ENCODE results near the gene GPR143. TPM values are rescaled to one million over a fixed set of nuclear protein-coding genes. Genes with fewer than 3 reads are reported as not detected.

GPR143 gene
- total and polyA plus RNA-seq, 2 donors: 1.7 to 2.2 TPM

DNA sequence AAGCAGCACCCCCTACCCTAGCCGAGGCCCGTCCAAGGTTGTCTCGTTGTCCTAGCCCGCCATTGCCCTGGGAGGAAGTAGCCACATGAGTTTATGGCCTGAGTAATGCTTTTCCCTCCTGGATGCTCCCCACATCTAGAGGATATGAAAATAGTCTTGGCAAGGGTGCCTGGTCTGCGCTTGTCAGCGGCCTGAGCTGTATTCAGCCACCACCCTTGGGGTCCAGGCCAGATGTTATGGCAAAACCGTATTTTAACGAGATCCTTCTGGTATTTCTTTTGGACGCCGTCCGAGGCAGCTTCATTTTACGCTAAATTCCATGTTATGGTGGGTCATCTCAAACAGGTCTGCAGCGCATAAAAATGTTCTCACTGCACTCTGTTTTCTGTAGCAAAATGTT lies 89.3 kb downstream of the GPR143 start:
- H3K4me3 ChIP-seq (ENCODE audit: low read length in 2 of 2): no peak overlapping the region
- DNase-seq (ENCODE audit: low read depth in 6 of 9, low spot score in 9 of 9): no peak
- H3K9me3 ChIP-seq (ENCODE audit: control insufficient read depth in 2 of 2, insufficient read depth in 1 of 2, low read length in 1 of 2): peaks cover 0 to 8% of the 10 kb centered on the region in 2 donors

More for the DNA sequence above, 89.3 kb downstream of the GPR143 start:
- Histone ChIP-seq H3K27me3 (ENCODE audit: control insufficient read depth in 2 of 2, insufficient read depth in 1 of 2, low read length in 1 of 2) (no peaks in the 10 kb centered on the region), H3K27ac (ENCODE audit: low read depth in 1 of 2, low read length in 1 of 2) (no peak overlapping the region), H3K4me1 (ENCODE audit: control insufficient read depth in 2 of 2, insufficient read depth in 2 of 2, low read length in 2 of 2) (no peaks in the 10 kb centered on the region), H3K36me3 (ENCODE audit: control insufficient read depth in 2 of 2, insufficient read depth in 2 of 2, low read length in 1 of 2) (peaks cover 0 to 3% of the 10 kb centered on the region in 2 donors)
- 82% methylated on average over 13 of the region's 13 CpGs for WGBS

Other genes starting within 250 kb of the GPR143 start
- 2.3 TPM for gene SHROOM2, start 20.6 kb upstream of the GPR143 start, total RNA-seq
- gene SHROOM2, start 20.6 kb upstream of the GPR143 start, polyA plus RNA-seq: 4.6 TPM
- gene CLDN34, start 201.5 kb upstream of the GPR143 start, total RNA-seq: 0.05 TPM
- 0.16 TPM for gene CLDN34, start 201.5 kb upstream of the GPR143 start, polyA plus RNA-seq

All from thymus (tissue), 11 donors.